ENCODE data around the gene HYAL2. TPM values are rescaled to one million over a fixed set of nuclear protein-coding genes. Genes with fewer than 3 reads are reported as not detected.

The HYAL2 gene
- total RNA-seq, 1 experiment from 2014 or later, result 30.1 TPM

DNA sequence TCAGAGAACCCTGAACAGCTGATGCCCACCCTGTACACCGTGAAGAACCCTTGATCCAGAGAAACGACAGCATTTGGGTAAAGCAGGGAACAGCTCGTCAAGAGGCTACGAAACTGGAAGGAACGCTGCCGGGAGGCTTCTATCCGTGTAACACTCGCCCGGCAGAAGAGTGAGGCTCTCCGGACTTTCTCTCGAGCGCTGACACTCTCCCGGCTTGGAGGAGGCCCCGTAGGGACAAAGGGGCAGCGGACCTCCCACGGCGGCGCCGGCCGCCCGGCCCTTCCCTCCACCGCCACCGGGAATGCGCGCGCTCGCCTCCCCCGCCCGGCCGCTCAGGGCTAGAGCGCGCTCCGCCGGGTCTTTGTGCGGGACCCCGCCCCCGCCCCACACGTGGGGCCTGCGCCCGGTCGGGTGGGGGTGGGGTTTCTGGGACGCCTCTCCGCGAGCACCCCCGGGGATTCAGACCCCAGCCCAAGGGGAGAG, 1.7 kb downstream of the HYAL2 start:
- Mint-ChIP-seq H3K27me3 (ENCODE audit: insufficient read depth, unreplicated experiment) (no peaks in the 10 kb centered on the region), H3K4me3 (ENCODE audit: unreplicated experiment) (peak overlapping the region; percentile 81), H3K9me3 (ENCODE audit: unreplicated experiment) (no peaks in the 10 kb centered on the region), H3K36me3 (ENCODE audit: insufficient read depth, unreplicated experiment) (peaks cover 41% of the 10 kb centered on the region), H3K4me1 (ENCODE audit: low read depth, unreplicated experiment) (peaks cover 10% of the 10 kb centered on the region), H3K27ac (ENCODE audit: unreplicated experiment) (peak overlapping the region; percentile 96)
- BruUV-seq (replicated peaks), result no TSS peak
- Histone ChIP-seq H3K4me1 (peaks cover 34% of the 10 kb centered on the region), H3K9me3 (no peaks in the 10 kb centered on the region), H3K27me3 (replicated peaks; ENCODE audit: control insufficient read depth, insufficient read depth, low read length) (no peaks in the 10 kb centered on the region), H3K4me3 (ENCODE audit: low read depth, low read length) (peak overlapping the region; percentile 58), H3K36me3 (ENCODE audit: control insufficient read depth, insufficient read depth, low read length) (peaks cover 4% of the 10 kb centered on the region)
- POLR2A ChIA-PET, result interaction anchor here (0.6 to 1.4 kb wide), 4 partner anchors 16 to 380 kb away, joined by 7 to 12 read pairs (median 8); partner anchors contain the start of genes HYAL3 and NAA80
- intact Hi-C loops (cut with micrococcal nuclease; ENCODE audit: unreplicated experiment), result loop anchor here (1.0 kb wide), 1 partner anchor 22 kb away; the partner anchor contains the start of genes HYAL3 and NAA80
- TF ChIP-seq CTCF (IDR thresholded peaks at IDR 0.05; ENCODE audit: insufficient read depth in 1 of 2, low read depth in 1 of 2, low read length in 1 of 2, severe bottlenecking in 1 of 2, unreplicated experiment in 1 of 2), result no peak
- CTCF ChIA-PET, result interaction anchor here (0.5 to 1.4 kb wide), 11 partner anchors 10 to 1721 kb away, joined by 3 to 27 read pairs (median 6); partner anchors contain the start of genes CYB561D2, GNAI2, HYAL3 and NAA80
- peak; percentile 81 to 89 for DNase-seq

DNA sequence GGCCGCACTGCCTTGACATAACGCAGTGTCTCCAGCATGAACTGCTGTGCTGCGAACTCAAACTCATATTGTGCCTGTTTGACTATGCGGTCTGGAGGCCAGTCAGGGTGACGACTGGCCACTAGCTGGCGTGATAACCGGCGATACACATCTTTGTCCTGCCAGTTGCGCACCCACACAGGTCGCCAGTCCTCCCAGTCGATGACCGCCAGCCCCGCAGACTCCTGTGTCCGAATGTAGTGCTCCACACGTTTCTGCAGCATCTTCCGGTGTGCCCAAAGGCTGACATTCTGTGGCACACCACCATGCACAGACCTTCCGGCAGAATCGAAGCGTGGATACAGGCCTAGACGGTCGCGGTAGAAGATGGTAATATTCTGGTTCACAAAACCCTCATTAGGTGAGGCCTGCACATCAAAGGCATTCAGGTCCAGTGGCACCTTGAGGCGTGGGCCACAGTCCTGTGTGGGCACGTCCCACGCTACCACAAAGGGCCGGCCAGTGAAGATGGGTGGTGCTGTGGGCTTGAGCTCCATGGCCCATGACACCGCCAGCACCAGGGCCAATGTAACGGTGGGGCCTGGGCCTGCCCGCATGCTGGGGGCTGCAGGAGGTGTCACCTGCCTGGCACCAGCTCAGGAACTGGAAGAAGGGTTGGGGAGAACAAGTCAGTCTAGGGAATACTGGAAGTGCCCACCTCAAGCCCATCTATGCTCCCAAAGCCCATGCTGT, 2.5 kb downstream of the HYAL2 start:
- Mint-ChIP-seq H3K27me3 (ENCODE audit: insufficient read depth, unreplicated experiment) (no peaks in the 10 kb centered on the region), H3K4me3 (ENCODE audit: unreplicated experiment) (peak overlapping the region; percentile 81), H3K36me3 (ENCODE audit: insufficient read depth, unreplicated experiment) (peaks cover 41% of the 10 kb centered on the region), H3K9me3 (ENCODE audit: unreplicated experiment) (no peaks in the 10 kb centered on the region), H3K4me1 (ENCODE audit: low read depth, unreplicated experiment) (peaks cover 15% of the 10 kb centered on the region), H3K27ac (ENCODE audit: unreplicated experiment) (no peak overlapping the region)
- no peaks in the 10 kb centered on the region for H3K27me3 ChIP-seq (replicated peaks; ENCODE audit: control insufficient read depth, insufficient read depth, low read length)
- peak overlapping the region; percentile 58 for H3K4me3 ChIP-seq (ENCODE audit: low read depth, low read length)
- peaks cover 4% of the 10 kb centered on the region for H3K36me3 ChIP-seq (ENCODE audit: control insufficient read depth, insufficient read depth, low read length)
- no TSS peak for BruUV-seq (replicated peaks)
- no peak for TF ChIP-seq CTCF (IDR thresholded peaks at IDR 0.05; ENCODE audit: insufficient read depth in 1 of 2, low read depth in 1 of 2, low read length in 1 of 2, severe bottlenecking in 1 of 2, unreplicated experiment in 1 of 2)
- DNase-seq, result no peak
- ChIA-PET POLR2A (interaction anchor here (1.1 kb wide), 1 partner anchor 20 kb away, joined by 8 read pairs; the partner anchor contains the start of genes HYAL3 and NAA80), CTCF (interaction anchor here (0.5 to 1.4 kb wide), 2 partner anchors 8 to 17 kb away, joined by 3 read pairs; no protein-coding TSS in a partner anchor)
- no peaks in the 10 kb centered on the region for H3K9me3 ChIP-seq
- H3K4me1 ChIP-seq, result peaks cover 34% of the 10 kb centered on the region
- intact Hi-C loops (cut with micrococcal nuclease; ENCODE audit: unreplicated experiment), result no loop called here

- no peak for TF ChIP-seq CTCF (IDR thresholded peaks at IDR 0.05; ENCODE audit: insufficient read depth in 1 of 2, low read depth in 1 of 2, low read length in 1 of 2, severe bottlenecking in 1 of 2, unreplicated experiment in 1 of 2)
- Mint-ChIP-seq H3K36me3 (ENCODE audit: insufficient read depth, unreplicated experiment) (peaks cover 44% of the 10 kb centered on the region), H3K9me3 (ENCODE audit: unreplicated experiment) (no peaks in the 10 kb centered on the region), H3K4me1 (ENCODE audit: low read depth, unreplicated experiment) (peaks cover 17% of the 10 kb centered on the region), H3K4me3 (ENCODE audit: unreplicated experiment) (peak overlapping the region; percentile 62), H3K27me3 (ENCODE audit: insufficient read depth, unreplicated experiment) (no peaks in the 10 kb centered on the region), H3K27ac (ENCODE audit: unreplicated experiment) (no peak overlapping the region)
- Histone ChIP-seq H3K27me3 (replicated peaks; ENCODE audit: control insufficient read depth, insufficient read depth, low read length) (no peaks in the 10 kb centered on the region), H3K36me3 (ENCODE audit: control insufficient read depth, insufficient read depth, low read length) (peaks cover 4% of the 10 kb centered on the region), H3K9me3 (no peaks in the 10 kb centered on the region), H3K4me1 (peaks cover 31% of the 10 kb centered on the region), H3K4me3 (ENCODE audit: low read depth, low read length) (no peak overlapping the region)
- CTCF ChIA-PET, result interaction anchor here (1.4 kb wide), 1 partner anchor 18 kb away, joined by 3 read pairs; no protein-coding TSS in a partner anchor
- intact Hi-C loops (cut with micrococcal nuclease; ENCODE audit: unreplicated experiment), result no loop called here
- POLR2A ChIA-PET, result no interaction called here
- DNase-seq, result no peak
- no TSS peak for BruUV-seq (replicated peaks)
Measured at GRCh38 chr3:50319181-50319893, 3.2 kb downstream of the HYAL2 start.

Data from Caco-2 (cell line).